CD8-positive, alpha-beta memory T cell (primary cell): ENCODE results near the gene GSK3A. TPM values are rescaled to one million over a fixed set of nuclear protein-coding genes. Genes with fewer than 3 reads are reported as not detected.
"Not testable (repeated sequence)": the region's sequence is repeated elsewhere in the genome, so short reads cannot be mapped to it uniquely, and the experiment has no call there.

Source experiments
- CTCF ChIA-PET: fragments of 350-600 bp; sonication (Branson Sonifier 250); formaldehyde crosslinking; loops from one replicate; lab custom pipeline; 2021; ENCODE audit warnings: antibody characterized with exemption; lab: Charles Lee
- POLR2A ChIA-PET: fragments of 350-600 bp; sonication (Branson Sonifier 250); formaldehyde crosslinking; loops from one replicate; lab custom pipeline; 2021; ENCODE audit warnings: antibody characterized with exemption; lab: Charles Lee
- DNase-seq, 5 donors: peaks; one replicate each; pipeline versions ENCODE4 v3.0.0 to v3.0.0-alpha.2; 2020 to 2022; ENCODE audit warnings: mixed read lengths in 1 of 5
- H3K27ac ChIP-seq: one replicate; pipeline ENCODE4 v1.7.0; 2013; ENCODE audit warnings: low read depth, mild to moderate bottlenecking, low read length, moderate library complexity
- H3K27me3 ChIP-seq: 2 replicates; pipeline ENCODE4 v1.7.0; 2013; ENCODE audit warnings: low read length, mild to moderate bottlenecking; ENCODE audit not compliant: insufficient read depth, poor library complexity, severe bottlenecking
- H3K36me3 ChIP-seq: 2 replicates; pipeline ENCODE4 v1.7.0; 2013; ENCODE audit warnings: mild to moderate bottlenecking, low read length, moderate library complexity; ENCODE audit not compliant: insufficient read depth
- H3K4me1 ChIP-seq: 2 replicates; pipeline ENCODE4 v1.7.0; 2013; ENCODE audit warnings: mild to moderate bottlenecking, low read length, moderate library complexity; ENCODE audit not compliant: insufficient read depth
- H3K4me3 ChIP-seq: 2 replicates; pipeline ENCODE4 v1.7.0; 2013; ENCODE audit warnings: mild to moderate bottlenecking, low read length
- H3K9me3 ChIP-seq: 2 replicates; pipeline ENCODE4 v1.7.0; 2013; ENCODE audit warnings: mild to moderate bottlenecking, low read length
- H3K27ac Mint-ChIP-seq, 8 donors: one replicate each; pipeline ENCODE4 v1.8.0; 2020 to 2021; ENCODE audit warnings: mixed read lengths in 8 of 8, mild to moderate bottlenecking in 6 of 8, inconsistent platforms in 3 of 8, moderate library complexity in 3 of 8
- H3K27me3 Mint-ChIP-seq, 2 donors: one replicate each; pipeline ENCODE4 v1.8.0; 2020 to 2021; ENCODE audit warnings: mixed read lengths in 2 of 2, mild to moderate bottlenecking in 1 of 2, moderate library complexity in 1 of 2
- H3K36me3 Mint-ChIP-seq, 3 donors: one replicate each; pipeline ENCODE4 v1.8.0; 2020 to 2021; ENCODE audit warnings: mixed read lengths in 3 of 3, inconsistent platforms in 1 of 3, mild to moderate bottlenecking in 1 of 3
- H3K4me1 Mint-ChIP-seq, 3 donors: one replicate each; pipeline ENCODE4 v1.8.0; 2020 to 2021; ENCODE audit warnings: mixed read lengths in 3 of 3, inconsistent platforms in 1 of 3, mild to moderate bottlenecking in 1 of 3
- H3K4me3 Mint-ChIP-seq, 7 donors: one replicate each; pipeline ENCODE4 v1.8.0; 2020 to 2021; ENCODE audit warnings: mixed read lengths in 7 of 7, mild to moderate bottlenecking in 6 of 7, moderate library complexity in 4 of 7, inconsistent platforms in 2 of 7
- H3K9me3 Mint-ChIP-seq, 5 donors: one replicate each; pipeline ENCODE4 v1.8.0; 2020 to 2022; ENCODE audit warnings: mixed read lengths in 5 of 5, mild to moderate bottlenecking in 3 of 5, moderate library complexity in 2 of 5, inconsistent platforms in 1 of 5
- polyA plus RNA-seq: library from polyadenylated mRNA; unstranded; fragments of 300-500 nt; fragmentation: Illumina TruSeq; gene quantifications from one replicate; pipeline ENCODE4 v1.2.3, GENCODE V29; 2021
- total RNA-seq, 2 experiments: library from RNA; stranded (reverse); gene quantifications; one replicate each; pipeline ENCODE4 v1.2.3, GENCODE V29; 2021

Gene GSK3A
- total and polyA plus RNA-seq, 3 experiments from 2014 or later: 23.8 to 53.5 (median 52.9) TPM

DNA sequence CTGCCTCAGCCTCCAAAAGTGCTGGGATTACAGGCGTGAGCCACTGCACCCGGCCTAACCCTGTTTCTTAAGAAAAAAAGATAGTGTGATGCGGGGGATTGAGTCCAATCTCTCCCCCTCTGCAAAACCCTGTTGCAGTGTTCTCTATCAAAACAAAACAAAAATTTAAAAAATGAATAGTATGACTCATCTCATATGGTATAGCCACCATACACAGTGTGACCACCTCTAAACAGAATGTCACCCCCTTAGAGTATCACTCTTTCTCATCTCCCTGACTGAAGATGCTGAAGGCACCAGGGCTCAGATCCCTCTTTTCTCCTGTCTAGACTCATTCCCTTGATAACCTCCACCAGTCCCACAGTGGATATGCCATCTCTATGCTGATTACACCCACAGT, 19.4 kb upstream of the GSK3A start:
- Mint-ChIP-seq H3K9me3 (no peaks in the 10 kb centered on the region), H3K27ac (peak overlapping the region in 1 of 8 donors; percentile 44), H3K4me3 (peak overlapping the region in 1 of 7 donors; percentile 34), H3K4me1 (peaks cover 0 to 2% (median 1%) of the 10 kb centered on the region in 3 donors), H3K36me3 (no peaks in the 10 kb centered on the region), H3K27me3 (peaks cover 0 to 4% of the 10 kb centered on the region in 2 donors)
- ChIA-PET CTCF (interaction anchor here (1.3 kb wide), 1 partner anchor 151 kb away, joined by 3 read pairs; no protein-coding TSS in a partner anchor), POLR2A (no interaction called here)
- no peak for DNase-seq
- H3K9me3 ChIP-seq: no peaks in the 10 kb centered on the region
- no peaks in the 10 kb centered on the region for H3K4me1 ChIP-seq
- no peaks in the 10 kb centered on the region for H3K27me3 ChIP-seq
- no peak overlapping the region for H3K27ac ChIP-seq
- H3K4me3 ChIP-seq: no peak overlapping the region
- no peaks in the 10 kb centered on the region for H3K36me3 ChIP-seq

DNA sequence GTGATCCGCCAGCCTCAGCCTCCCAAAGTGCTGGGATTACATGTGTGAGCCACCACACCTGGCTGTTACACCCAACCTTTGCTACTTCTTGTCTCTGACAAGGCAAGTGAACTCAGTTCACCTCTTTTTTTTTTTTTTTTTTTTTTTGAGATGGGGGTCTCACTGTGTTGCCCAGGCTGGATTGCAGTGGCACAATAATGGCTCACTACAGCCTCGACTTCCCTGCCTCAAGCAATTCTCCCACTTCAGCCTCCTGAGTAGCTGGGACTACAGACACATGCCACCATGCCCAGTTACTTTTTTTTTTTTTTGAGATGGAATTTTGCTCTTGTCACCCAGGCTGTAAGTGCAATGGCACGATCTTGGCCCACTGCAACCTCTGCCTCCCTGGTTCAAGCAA, 15.4 kb upstream of the GSK3A start:
- not testable (repeated sequence) for H3K36me3 ChIP-seq, H3K4me3 ChIP-seq, H3K27me3 Mint-ChIP-seq, H3K9me3 ChIP-seq, H3K36me3 Mint-ChIP-seq, DNase-seq, H3K27ac ChIP-seq, H3K4me3 Mint-ChIP-seq, H3K27me3 ChIP-seq, H3K9me3 Mint-ChIP-seq
- peaks cover 12% of the 10 kb centered on the region for H3K4me1 ChIP-seq
- ChIA-PET CTCF (interaction anchor here (1.2 kb wide), 1 partner anchor 73 kb away, joined by 4 read pairs; no protein-coding TSS in a partner anchor), POLR2A (interaction anchor here (0.7 to 1.4 kb wide), 2 partner anchors 13 to 1128 kb away, joined by 4 to 5 read pairs; no protein-coding TSS in a partner anchor)
- H3K4me1 Mint-ChIP-seq: peaks cover 9 to 14% (median 13%) of the 10 kb centered on the region in 3 donors
- peak overlapping the region in 1 of 8 donors; percentile 30 for H3K27ac Mint-ChIP-seq

DNA sequence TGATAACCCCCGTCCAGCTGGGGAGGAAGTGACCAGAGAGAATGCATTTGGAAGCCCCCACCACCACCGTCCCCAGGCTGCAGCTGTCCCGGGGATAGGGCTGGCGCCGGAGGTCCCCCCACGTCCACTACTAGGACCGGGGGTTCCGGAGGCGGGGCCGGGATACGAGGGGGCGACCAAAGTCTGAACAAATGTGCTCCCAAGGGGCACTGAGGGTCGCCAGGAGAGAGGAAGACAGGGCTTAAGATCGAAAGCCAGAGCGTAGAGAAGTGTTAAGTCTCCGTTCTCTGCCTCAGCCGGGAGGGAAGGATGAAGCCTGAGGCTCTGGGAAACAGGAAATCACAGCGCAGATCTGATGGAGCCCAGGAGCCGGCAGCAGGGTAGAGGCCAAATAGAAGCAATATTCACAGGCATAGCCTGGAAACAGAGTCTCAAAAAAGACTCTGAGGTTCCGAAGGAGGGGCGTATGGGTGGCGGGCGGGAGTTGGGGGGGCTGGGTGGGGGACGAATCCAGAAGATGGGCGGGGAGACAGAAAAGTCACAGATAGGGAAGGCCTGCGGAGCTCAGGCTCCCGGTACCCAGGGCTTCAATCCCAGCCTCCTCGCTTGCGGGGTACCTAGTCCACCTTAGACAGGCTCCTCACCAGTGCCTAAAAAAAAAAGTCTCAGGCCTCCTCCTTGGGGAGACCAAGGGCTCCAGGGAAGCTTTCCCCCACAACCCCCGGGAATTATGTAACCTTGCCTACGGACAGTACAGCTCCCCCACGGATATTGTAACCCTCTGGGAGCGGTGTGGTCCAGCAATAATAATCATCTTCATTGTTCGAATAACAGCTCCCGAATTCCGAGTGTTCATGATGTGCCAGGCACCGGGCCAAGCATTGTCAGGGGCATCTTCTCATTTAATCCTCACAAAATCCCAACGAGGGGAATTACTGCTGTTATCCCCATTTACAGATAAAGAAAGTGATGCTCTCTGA, 13.7 kb upstream of the GSK3A start:
- POLR2A ChIA-PET: interaction anchor here (0.6 to 1.0 kb wide), 3 partner anchors 13 to 141 kb away, joined by 3 to 4 read pairs (median 3); no protein-coding TSS in a partner anchor
- Mint-ChIP-seq H3K4me3 (peak overlapping the region; percentile 67 to 94 (median 81)), H3K36me3 (peaks cover 0 to 2% (median 0%) of the 10 kb centered on the region in 3 donors), H3K27me3 (peaks cover 0 to 9% of the 10 kb centered on the region in 2 donors), H3K9me3 (peaks cover 0 to 1% (median 0%) of the 10 kb centered on the region in 5 donors), H3K27ac (peak overlapping the region; percentile 40 to 91 (median 80)), H3K4me1 (peaks cover 21 to 29% (median 27%) of the 10 kb centered on the region in 3 donors)
- peak in 1 of 5 donors; percentile 50 for DNase-seq
- CTCF ChIA-PET: interaction anchor here (0.8 to 1.5 kb wide), 6 partner anchors 11 to 124 kb away, joined by 3 to 5 read pairs (median 4); partner anchors contain the start of gene POU2F2
- H3K27ac ChIP-seq: peak overlapping the region; percentile 57
- H3K36me3 ChIP-seq: no peaks in the 10 kb centered on the region
- H3K4me3 ChIP-seq: peak overlapping the region; percentile 66
- H3K27me3 ChIP-seq: no peaks in the 10 kb centered on the region
- no peaks in the 10 kb centered on the region for H3K9me3 ChIP-seq
- peaks cover 27% of the 10 kb centered on the region for H3K4me1 ChIP-seq

DNA sequence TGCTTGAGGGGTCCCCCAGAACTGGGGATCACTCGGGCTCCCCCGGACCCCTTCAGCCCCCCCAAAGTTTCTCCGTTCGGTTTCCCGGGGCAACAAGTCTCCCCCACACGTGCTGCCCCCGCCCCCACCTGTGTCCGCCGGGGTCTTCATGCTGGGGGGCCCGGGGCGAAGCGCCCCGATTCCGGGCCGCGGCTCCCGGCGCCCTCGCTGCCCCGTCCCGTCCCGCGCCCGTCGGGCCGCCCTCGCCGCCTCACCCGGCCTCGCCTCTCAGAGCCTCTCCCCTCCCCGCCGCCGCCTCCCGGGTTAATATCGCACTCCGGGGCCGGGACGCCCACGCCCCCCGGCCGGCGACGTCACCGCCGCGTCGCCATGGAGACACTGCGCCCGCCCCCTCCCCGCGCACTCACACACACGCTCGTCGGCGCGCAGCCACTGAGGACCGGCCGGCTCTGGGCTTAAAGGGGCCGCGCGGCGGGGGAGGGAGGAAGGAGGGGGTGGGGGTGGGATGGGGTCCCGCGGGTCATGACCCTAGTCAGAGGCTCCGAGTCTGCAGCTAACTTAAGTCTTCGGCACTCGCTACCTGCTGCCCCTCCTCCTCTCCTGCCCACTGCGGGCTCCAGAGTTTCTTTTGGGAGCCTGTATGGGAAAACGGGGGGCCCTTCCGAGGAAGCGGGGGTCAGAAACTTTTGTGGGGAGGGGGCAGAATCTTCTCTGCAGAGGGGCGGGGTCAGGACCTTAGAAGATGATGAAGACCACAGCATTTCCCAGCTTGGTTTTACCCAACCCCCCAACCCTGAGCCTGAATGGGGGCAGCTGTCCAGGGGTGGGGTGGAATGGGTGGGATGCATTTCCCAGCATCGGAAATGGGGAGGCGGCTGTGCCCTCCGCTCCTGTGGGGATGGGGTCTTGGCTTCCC, 12.7 kb upstream of the GSK3A start, which contains the start of gene ERF:
Gene ERF (minus strand): TSS at position 279 of the 916 bp plus-strand sequence. CDS start 129 bp downstream, at position 150.
- Histone ChIP-seq H3K4me1 (peaks cover 36% of the 10 kb centered on the region), H3K4me3 (peak within 1 kb of the TSS; percentile 90), H3K36me3 (no peaks in the 10 kb centered on the region), H3K27ac (peak within 1 kb of the TSS; percentile 96), H3K27me3 (no peaks in the 10 kb centered on the region), H3K9me3 (no peaks in the 10 kb centered on the region)
- H3K4me3 Mint-ChIP-seq: peak within 1 kb of the TSS; percentile 73 to 94 (median 81)
- peaks cover 0 to 9% of the 10 kb centered on the region in 2 donors for H3K27me3 Mint-ChIP-seq
- H3K4me1 Mint-ChIP-seq: peaks cover 24 to 37% (median 27%) of the 10 kb centered on the region in 3 donors
- ChIA-PET POLR2A (interaction anchor here (0.8 to 1.0 kb wide), 2 partner anchors 8 to 12 kb away, joined by 4 to 6 read pairs; no protein-coding TSS in a partner anchor), CTCF (interaction anchor here (0.9 to 1.5 kb wide), 5 partner anchors 10 to 123 kb away, joined by 3 to 5 read pairs (median 4); partner anchors contain the start of gene POU2F2)
- H3K36me3 Mint-ChIP-seq: peaks cover 0 to 3% (median 0%) of the 10 kb centered on the region in 3 donors
- peaks cover 0 to 1% (median 0%) of the 10 kb centered on the region in 5 donors for H3K9me3 Mint-ChIP-seq
- peak within 1 kb of the TSS; percentile 54 to 91 (median 80) for H3K27ac Mint-ChIP-seq
- peak; percentile 90 to 96 (median 93) for DNase-seq

DNA sequence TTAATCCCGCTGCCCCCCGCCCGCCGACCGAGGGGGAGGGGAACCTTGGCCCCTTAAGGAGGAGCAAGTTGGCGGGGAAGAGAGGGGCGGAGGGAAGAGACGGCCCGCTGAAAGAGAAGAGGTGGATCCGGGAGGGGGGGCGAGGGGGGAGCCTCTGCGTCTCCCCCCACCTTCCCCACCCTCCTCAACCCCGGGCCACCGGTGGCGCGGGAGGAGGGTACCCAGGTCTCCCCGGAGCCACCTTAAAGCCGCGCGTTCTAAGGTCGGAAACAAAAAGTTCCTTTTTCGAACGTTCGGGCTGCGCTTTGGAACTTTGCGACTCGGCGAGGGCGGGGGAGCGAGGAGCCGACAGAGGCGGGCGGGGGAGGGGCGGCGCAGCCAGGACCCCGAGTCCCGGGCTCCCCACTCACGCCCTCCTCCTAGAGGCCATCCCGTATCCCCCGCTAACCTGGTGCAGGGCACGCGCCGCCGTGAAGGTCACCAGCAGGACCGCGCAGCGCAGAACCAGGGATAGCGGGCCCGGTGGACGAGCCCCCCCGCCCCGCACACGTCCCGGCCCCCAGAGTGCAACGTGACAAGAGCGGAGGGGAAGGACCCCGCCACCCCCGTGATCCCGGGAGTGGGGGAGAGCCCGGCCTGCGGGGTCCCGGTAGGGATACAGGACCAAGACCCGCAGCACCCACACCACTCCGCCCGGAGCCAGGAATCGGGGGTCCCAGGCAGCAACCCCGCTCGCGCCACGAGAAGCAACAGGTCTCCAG, 11.9 kb upstream of the GSK3A start:
- Histone ChIP-seq H3K27me3 (no peaks in the 10 kb centered on the region), H3K36me3 (no peaks in the 10 kb centered on the region), H3K4me1 (peaks cover 36% of the 10 kb centered on the region), H3K4me3 (peak overlapping the region; percentile 90), H3K9me3 (no peaks in the 10 kb centered on the region), H3K27ac (peak overlapping the region; percentile 96)
- DNase-seq: peak; percentile 67 to 87 (median 76)
- ChIA-PET CTCF (no interaction called here), POLR2A (no interaction called here)
- Mint-ChIP-seq H3K4me1 (peaks cover 24 to 41% (median 27%) of the 10 kb centered on the region in 3 donors), H3K27me3 (peaks cover 0 to 9% of the 10 kb centered on the region in 2 donors), H3K27ac (peak overlapping the region in 7 of 8 donors; percentile 40 to 91 (median 74)), H3K36me3 (peaks cover 0 to 9% (median 0%) of the 10 kb centered on the region in 3 donors), H3K9me3 (peaks cover 0 to 1% (median 0%) of the 10 kb centered on the region in 5 donors), H3K4me3 (peak overlapping the region; percentile 73 to 94 (median 81))

DNA sequence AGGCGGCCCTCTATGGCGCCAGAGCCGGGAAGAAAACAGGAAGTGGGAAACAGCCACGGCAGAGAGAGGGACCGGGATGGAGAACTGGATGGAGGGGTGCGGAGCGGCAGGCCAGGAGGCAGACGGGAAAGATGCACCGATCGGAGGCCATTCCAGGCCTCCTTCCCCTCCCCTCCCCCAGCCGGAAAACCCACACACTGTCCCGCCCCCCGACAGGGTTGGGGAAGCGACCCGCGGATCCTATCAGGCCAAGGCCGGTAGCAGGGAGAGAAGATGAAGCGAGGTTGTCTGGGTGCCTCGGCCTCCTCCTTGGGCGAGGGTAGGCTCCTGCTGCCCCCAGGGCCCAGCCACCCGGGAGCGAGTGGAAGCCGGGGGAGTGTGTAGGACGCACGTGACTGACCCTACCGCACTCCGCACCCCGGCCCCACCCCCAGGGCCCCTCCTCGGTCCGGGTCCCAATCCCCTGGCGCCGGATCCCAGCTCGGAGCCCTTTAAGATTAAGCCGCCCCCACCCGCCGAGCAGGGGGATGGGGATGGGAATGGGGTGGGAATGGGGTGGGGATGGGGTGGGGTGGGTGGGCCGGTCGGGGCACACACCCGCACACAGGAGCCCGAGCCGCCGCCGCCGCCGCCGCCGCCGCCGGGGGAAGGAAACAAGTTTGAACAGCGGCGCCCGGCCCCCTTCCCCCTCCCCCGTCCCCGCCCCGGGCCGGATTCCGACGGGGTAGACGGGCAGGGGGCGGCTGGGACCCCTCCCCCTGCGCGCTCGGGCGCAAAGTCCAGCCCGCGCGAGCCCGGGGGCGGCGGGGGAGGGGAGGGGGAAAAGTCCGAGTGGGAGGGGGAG, 11.1 kb upstream of the GSK3A start:
- Histone ChIP-seq H3K27me3 (no peaks in the 10 kb centered on the region), H3K36me3 (no peaks in the 10 kb centered on the region), H3K9me3 (no peaks in the 10 kb centered on the region), H3K4me3 (peak overlapping the region; percentile 90), H3K27ac (peak overlapping the region; percentile 96), H3K4me1 (peaks cover 36% of the 10 kb centered on the region)
- peak overlapping the region; percentile 81 to 98 (median 94) for H3K27ac Mint-ChIP-seq
- peaks cover 0 to 9% of the 10 kb centered on the region in 2 donors for H3K27me3 Mint-ChIP-seq
- peaks cover 0 to 1% (median 0%) of the 10 kb centered on the region in 5 donors for H3K9me3 Mint-ChIP-seq
- POLR2A ChIA-PET: interaction anchor here (1.0 kb wide), 1 partner anchor 11 kb away, joined by 5 read pairs; the partner anchor contains the start of gene GSK3A
- peaks cover 24 to 41% (median 27%) of the 10 kb centered on the region in 3 donors for H3K4me1 Mint-ChIP-seq
- CTCF ChIA-PET: interaction anchor here (1.0 kb wide), 1 partner anchor 9 kb away, joined by 3 read pairs; no protein-coding TSS in a partner anchor
- DNase-seq: peak; percentile 50 to 77 (median 61)
- peak overlapping the region; percentile 83 to 97 (median 92) for H3K4me3 Mint-ChIP-seq
- H3K36me3 Mint-ChIP-seq: peaks cover 0 to 13% (median 0%) of the 10 kb centered on the region in 3 donors
